C4-2B (cell line): Measurements from ENCODE around the gene KCTD16.

ENCODE experiments used
- H3K27ac ChIP-seq: fragments of 450-650 bp; 2 replicates; pipeline ENCODE4 v1.5.1; 2017
- ZFX ChIP-seq: fragments of 450-650 bp; IDR thresholded peaks from 2 replicates; pipeline ENCODE4 v1.6.1; 2017
- TF ChIP-seq, protein P1 (sequence below): fragments of 450-650 bp; conservative IDR thresholded peaks from 2 replicates; pipeline ENCODE4 v1.5.1; 2017; ENCODE audit warnings: mild to moderate bottlenecking

Gene KCTD16

DNA sequence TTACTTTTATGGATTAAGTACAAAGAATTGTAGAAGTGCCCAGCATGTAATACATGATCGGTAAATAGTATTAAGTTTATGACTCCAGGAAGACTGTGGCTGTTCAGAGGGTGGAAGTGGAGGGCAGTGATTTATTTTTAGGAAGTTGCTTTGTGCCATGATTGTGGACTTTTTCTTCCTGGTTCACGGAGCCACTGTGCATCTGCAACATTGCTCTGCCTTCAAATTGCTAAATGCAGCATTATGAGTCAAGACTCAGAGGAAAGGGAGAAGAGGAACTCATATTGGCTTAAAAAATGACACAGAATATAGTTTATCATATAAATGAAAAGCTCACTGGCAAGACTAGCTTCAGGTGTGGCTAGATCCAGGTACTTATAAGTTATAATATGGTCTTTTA is 301.5 kb downstream of the KCTD16 start:
- TF ChIP-seq ZFX: no peak
- TF ChIP-seq, protein P1, sequence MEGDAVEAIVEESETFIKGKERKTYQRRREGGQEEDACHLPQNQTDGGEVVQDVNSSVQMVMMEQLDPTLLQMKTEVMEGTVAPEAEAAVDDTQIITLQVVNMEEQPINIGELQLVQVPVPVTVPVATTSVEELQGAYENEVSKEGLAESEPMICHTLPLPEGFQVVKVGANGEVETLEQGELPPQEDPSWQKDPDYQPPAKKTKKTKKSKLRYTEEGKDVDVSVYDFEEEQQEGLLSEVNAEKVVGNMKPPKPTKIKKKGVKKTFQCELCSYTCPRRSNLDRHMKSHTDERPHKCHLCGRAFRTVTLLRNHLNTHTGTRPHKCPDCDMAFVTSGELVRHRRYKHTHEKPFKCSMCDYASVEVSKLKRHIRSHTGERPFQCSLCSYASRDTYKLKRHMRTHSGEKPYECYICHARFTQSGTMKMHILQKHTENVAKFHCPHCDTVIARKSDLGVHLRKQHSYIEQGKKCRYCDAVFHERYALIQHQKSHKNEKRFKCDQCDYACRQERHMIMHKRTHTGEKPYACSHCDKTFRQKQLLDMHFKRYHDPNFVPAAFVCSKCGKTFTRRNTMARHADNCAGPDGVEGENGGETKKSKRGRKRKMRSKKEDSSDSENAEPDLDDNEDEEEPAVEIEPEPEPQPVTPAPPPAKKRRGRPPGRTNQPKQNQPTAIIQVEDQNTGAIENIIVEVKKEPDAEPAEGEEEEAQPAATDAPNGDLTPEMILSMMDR: no peak
- no peak overlapping the region for H3K27ac ChIP-seq

DNA sequence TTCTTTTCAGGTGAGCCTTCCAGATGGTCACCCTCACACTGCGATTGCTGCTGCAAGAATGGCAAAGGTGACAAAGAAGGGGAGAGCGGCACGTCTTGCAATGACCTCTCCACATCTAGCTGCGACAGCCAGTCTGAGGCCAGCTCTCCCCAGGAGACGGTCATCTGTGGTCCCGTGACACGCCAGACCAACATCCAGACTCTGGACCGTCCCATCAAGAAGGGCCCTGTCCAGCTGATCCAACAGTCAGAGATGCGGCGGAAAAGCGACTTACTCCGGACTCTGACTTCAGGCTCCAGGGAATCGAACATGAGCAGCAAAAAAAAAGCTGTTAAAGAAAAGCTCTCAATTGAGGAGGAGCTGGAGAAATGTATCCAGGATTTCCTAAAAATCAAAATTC is 303.0 kb downstream of the KCTD16 start:
- TF ChIP-seq ZFX: no peak
- H3K27ac ChIP-seq: no peak overlapping the region

DNA sequence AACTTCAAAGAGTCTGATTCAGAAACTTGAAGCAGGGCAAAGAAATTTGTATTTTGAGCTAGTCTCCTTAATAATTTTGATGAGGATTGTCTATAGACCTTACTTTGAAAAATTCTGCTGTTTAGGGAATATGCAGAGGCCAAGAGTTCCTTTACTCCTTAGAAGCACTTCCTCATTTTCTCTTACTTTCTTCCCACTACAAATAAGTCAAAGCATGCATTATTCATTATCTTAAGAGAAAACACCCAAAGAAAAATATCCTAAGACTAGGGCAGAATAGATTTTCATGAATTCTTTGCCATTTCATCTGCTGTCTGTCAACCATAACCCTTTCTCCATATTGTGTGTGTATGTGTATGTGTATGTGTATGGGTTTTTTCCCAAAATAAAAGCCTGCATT is 307.9 kb downstream of the KCTD16 start:
- TF ChIP-seq, protein P1: no peak
- no peak for TF ChIP-seq ZFX
- no peak overlapping the region for H3K27ac ChIP-seq

DNA sequence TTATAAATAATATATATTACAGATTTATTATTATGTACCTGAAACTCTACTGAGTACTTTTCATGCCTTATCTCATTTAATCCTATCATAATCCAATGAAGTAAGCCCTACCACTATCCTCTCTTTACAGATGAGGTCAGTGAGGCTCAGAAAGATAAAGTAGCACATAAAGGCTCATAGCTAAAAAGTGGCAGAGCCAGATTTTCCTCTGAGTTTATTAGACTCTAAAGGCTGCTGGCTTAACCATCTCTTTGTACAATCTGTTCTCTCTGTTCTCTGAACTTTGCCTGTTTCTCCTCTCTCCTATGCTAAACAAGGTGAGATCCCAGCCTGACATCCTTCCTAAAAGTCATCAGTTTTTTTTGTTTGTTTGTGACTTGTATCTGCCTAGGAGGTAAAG is 311.2 kb downstream of the KCTD16 start:
- H3K27ac ChIP-seq: no peak overlapping the region
- TF ChIP-seq, protein P1: no peak
- TF ChIP-seq ZFX: no peak

DNA sequence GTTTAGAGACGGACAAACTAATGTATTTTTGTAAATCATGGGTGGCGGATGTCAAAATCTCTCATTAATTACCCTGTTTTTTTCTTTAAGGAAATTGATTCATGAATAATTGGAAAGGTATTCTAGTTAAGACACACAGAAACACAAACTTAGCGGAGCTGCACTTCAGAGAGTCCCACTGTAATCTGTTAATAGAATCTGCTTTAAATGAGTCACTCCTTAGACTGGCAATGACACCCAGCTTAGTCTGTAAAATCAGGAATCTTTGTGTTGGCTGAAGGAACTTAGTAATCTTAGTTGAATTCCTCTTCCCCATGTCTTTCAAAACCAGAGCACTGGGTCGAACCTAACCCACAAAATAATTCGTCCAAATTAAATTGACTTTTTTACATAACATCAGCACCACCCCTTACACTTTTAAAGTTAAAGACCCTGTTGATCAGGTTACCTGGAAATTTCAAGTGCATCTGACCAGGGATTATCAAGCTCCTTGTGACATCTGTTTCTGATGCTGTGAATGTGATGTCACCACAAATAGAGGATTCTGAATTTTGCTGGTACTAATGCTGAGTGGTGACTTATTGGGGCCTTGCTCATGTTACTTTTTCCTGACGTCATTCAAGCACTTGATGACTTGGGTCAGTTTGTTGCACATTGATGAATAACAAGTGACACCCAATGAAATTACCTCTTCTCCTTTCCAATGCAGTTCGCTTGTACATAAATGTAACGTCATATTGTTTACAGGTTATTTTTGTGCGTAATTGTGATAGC is 313.6 kb downstream of the KCTD16 start:
- H3K27ac ChIP-seq: no peak overlapping the region
- no peak for TF ChIP-seq ZFX
- TF ChIP-seq, protein P1: no peak

DNA sequence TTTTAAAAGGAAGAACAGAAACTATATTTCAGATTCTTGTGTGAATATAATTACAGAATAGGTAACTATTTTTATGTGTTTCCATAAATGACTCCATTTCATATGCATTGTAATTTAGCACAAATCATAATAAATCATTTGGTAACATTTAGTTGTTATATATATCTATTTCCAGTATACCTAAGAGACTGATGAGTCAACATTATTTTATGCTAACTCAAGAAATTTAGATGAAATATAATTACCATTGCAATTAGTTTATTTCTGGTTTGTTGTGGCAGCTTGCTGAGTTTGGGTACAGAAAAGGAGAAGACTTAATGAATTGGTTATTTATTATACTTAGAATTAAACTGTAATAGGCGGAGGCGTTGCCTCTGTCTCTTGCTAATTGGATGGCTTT is 314.9 kb downstream of the KCTD16 start:
- H3K27ac ChIP-seq: no peak overlapping the region
- TF ChIP-seq, protein P1: no peak
- no peak for TF ChIP-seq ZFX

DNA sequence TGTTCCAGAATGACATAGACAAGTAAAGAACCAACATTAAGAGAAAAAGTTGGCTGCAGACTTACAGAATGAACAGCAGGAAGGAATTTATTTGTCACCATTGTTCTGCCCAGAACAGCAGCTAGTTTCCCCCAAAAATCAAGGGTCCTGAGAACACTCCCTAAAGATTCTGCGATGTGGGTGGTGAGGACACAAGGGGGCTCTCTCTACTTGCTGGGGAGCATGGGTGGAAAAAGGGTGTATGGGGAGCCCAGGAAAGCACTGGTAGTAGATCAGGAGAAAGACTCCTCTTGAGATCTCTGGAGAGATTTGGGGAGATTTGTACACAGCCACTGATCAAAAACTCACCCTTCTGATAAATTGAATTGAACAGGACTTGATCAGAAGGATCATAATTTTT is 316.5 kb downstream of the KCTD16 start:
- TF ChIP-seq ZFX: no peak
- TF ChIP-seq, protein P1: peak; percentile 13
- no peak overlapping the region for H3K27ac ChIP-seq

DNA sequence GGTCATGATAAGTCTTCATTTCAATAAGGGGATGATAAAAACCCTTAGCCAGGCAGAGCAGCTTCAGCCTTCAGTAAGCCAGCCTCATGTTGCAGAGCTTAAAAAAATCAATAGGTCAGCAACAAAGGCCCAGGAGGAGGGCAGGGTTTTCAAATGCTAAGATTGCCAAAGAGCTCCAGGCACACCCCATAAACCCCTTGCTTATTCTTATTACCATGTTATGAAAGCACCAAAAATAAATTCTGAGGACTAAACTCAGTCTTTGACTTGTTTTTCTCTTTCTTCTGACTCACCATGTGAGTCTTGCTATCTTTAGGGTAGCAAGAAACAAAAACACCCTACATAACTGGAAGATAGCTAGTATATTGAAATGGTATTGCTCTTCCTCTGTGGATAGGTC is 317.1 kb downstream of the KCTD16 start:
- no peak for TF ChIP-seq ZFX
- TF ChIP-seq, protein P1: no peak
- no peak overlapping the region for H3K27ac ChIP-seq
